OCI-LY1 (cell line): ENCODE measurements around the gene LONRF3.

Experiments used
- EZH2 ChIP-seq: fragments of 200-600 bp; sonication (generic), shearing (Covaris generic); IDR thresholded peaks from 2 replicates; pipeline ENCODE4 v1.8.0; 2017; ENCODE audit warnings: borderline replicate concordance, mixed run types, mild to moderate bottlenecking, antibody characterized with exemption, low read length, moderate library complexity, mixed read lengths
- TF ChIP-seq, protein P1 (sequence below): fragments of 200-600 bp; sonication (generic), shearing (Covaris generic); IDR thresholded peaks from 2 replicates; pipeline ENCODE4 v1.5.1; 2017; ENCODE audit warnings: mild to moderate bottlenecking, antibody characterized with exemption, low read length, moderate library complexity, mixed read lengths

DNA sequence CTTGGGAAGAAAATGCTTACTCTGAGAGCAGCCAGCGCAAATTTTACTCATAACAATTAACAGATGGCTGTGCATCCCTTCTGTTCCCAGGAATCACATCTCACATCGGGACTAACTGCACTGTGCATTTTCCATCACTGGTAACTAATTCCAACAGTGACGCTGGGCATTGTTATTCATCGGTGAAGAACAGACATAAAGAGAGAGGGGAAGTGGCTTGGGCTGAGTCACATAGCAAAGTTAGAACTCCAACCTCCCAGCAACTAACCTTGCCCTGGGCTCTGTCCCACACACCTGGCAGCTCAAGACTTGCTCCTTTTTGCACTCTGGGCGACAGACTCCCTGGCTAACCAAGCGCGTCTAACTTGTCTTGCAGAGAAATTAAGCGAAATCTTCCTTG is 6.4 kb upstream of the LONRF3 start:
- TF ChIP-seq, protein P1, sequence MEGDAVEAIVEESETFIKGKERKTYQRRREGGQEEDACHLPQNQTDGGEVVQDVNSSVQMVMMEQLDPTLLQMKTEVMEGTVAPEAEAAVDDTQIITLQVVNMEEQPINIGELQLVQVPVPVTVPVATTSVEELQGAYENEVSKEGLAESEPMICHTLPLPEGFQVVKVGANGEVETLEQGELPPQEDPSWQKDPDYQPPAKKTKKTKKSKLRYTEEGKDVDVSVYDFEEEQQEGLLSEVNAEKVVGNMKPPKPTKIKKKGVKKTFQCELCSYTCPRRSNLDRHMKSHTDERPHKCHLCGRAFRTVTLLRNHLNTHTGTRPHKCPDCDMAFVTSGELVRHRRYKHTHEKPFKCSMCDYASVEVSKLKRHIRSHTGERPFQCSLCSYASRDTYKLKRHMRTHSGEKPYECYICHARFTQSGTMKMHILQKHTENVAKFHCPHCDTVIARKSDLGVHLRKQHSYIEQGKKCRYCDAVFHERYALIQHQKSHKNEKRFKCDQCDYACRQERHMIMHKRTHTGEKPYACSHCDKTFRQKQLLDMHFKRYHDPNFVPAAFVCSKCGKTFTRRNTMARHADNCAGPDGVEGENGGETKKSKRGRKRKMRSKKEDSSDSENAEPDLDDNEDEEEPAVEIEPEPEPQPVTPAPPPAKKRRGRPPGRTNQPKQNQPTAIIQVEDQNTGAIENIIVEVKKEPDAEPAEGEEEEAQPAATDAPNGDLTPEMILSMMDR: no peak
- no peak for TF ChIP-seq EZH2
